IMR-90 (cell line): Measurements from ENCODE around the gene PLXNC1. TPM values are rescaled to one million over a fixed set of nuclear protein-coding genes. Genes with fewer than 3 reads are reported as not detected.
A peak's percentile ranks its signal among the peaks of the same experiment; 100 is the strongest.

Experiments
- ATAC-seq: fragments of 200-7000 bp; cut with Tn5 transposase; 2 replicates; pipeline ENCODE4 v1.9.1; 2020; ENCODE audit warnings: low read depth, mild to moderate bottlenecking, moderate library complexity
- BruUV-seq: library from RNA; stranded (reverse); fragments of 400-500 nt; replicated peaks from 2 replicates; lab custom pipeline; 2021; lab: Mats Ljungman, UMichigan
- CTCF ChIA-PET: fragments of 300-600 bp; formaldehyde crosslinking; extraction: SDS; loops from one replicate; lab custom pipeline; 2021; ENCODE audit warnings: antibody characterized with exemption; lab: Yijun Ruan, JAX
- POLR2A ChIA-PET: fragments of 300-600 bp; sonication (Branson Sonifier 250); formaldehyde crosslinking; loops from one replicate; lab custom pipeline; 2022; ENCODE audit warnings: antibody characterized with exemption; ENCODE audit not compliant: unreplicated experiment; lab: Charles Lee
- DNase-seq: peaks from one replicate; pipeline ENCODE4 v3.0.0; 2013
- H2AFZ ChIP-seq: replicated peaks from 2 replicates; pipeline ENCODE3; 2013; ENCODE audit warnings: low read length, mild to moderate bottlenecking; ENCODE audit not compliant: poor library complexity
- H2AK5ac ChIP-seq: 2 replicates; pipeline ENCODE4 v1.6.1; 2013; ENCODE audit warnings: low read depth, low read length, inconsistent platforms
- H2AK9ac ChIP-seq: replicated peaks from 2 replicates; pipeline ENCODE3; 2013; ENCODE audit warnings: mild to moderate bottlenecking, low read depth, low read length, moderate library complexity; ENCODE audit not compliant: poor library complexity
- H2BK120ac ChIP-seq: 2 replicates; pipeline ENCODE4 v1.6.1; 2013; ENCODE audit warnings: low read depth, low read length, inconsistent platforms
- H2BK15ac ChIP-seq: 3 replicates; pipeline ENCODE4 v1.6.1; 2013; ENCODE audit warnings: low read depth, low read length, inconsistent platforms
- H2BK20ac ChIP-seq: 2 replicates; pipeline ENCODE4 v1.6.1; 2013; ENCODE audit warnings: low read depth, mild to moderate bottlenecking, inconsistent platforms, low read length, moderate library complexity
- H2BK5ac ChIP-seq: 2 replicates; pipeline ENCODE4 v1.6.1; 2013; ENCODE audit warnings: mild to moderate bottlenecking, low read depth, low read length, inconsistent platforms; ENCODE audit not compliant: poor library complexity, severe bottlenecking
- H3K14ac ChIP-seq: replicated peaks from 2 replicates; pipeline ENCODE4 v1.6.1; 2013; ENCODE audit warnings: low read depth, low read length, inconsistent platforms
- H3K18ac ChIP-seq: 2 replicates; pipeline ENCODE4 v1.6.1; 2013; ENCODE audit warnings: low read depth, low read length, control low read depth
- H3K23ac ChIP-seq: 2 replicates; pipeline ENCODE4 v1.6.1; 2013; ENCODE audit warnings: low read depth, low read length, inconsistent platforms
- H3K27ac ChIP-seq: 2 replicates; pipeline ENCODE4 v1.5.1; 2013; ENCODE audit warnings: mild to moderate bottlenecking, control low read depth, low read length; ENCODE audit not compliant: insufficient read depth
- H3K27me3 ChIP-seq: 2 replicates; pipeline ENCODE4 v1.6.1; 2013; ENCODE audit warnings: low read length; ENCODE audit not compliant: control insufficient read depth, insufficient read depth
- H3K36me3 ChIP-seq: 2 replicates; pipeline ENCODE4 v1.6.1; 2013; ENCODE audit warnings: low read length, mixed read lengths; ENCODE audit not compliant: control insufficient read depth, insufficient read depth
- H3K4ac ChIP-seq: 2 replicates; pipeline ENCODE4 v1.6.1; 2013; ENCODE audit warnings: low read depth, low read length, inconsistent platforms
- H3K4me1 ChIP-seq: 2 replicates; pipeline ENCODE4 v1.6.1; 2013; ENCODE audit warnings: low read length, mixed read lengths; ENCODE audit not compliant: control insufficient read depth, insufficient read depth
- H3K4me2 ChIP-seq: 2 replicates; pipeline ENCODE4 v1.6.1; 2013; ENCODE audit warnings: low read depth, mild to moderate bottlenecking, control low read depth, low read length, moderate library complexity
- H3K4me3 ChIP-seq: 2 replicates; pipeline ENCODE4 v1.5.1; 2013; ENCODE audit warnings: low read depth, mild to moderate bottlenecking, control low read depth, low read length, moderate library complexity; ENCODE audit not compliant: insufficient read depth
- H3K56ac ChIP-seq: 2 replicates; pipeline ENCODE4 v1.6.1; 2013; ENCODE audit warnings: low read length, inconsistent platforms; ENCODE audit not compliant: insufficient read depth; ENCODE audit errors: extremely low read depth
- H3K79me1 ChIP-seq, 2 experiments: 2 replicates each; pipeline ENCODE4 v1.6.1; 2013; ENCODE audit warnings: low read length in 2 of 2, inconsistent platforms in 1 of 2, low read depth in 1 of 2
- H3K9ac ChIP-seq: 2 replicates; pipeline ENCODE4 v1.6.1; 2013; ENCODE audit warnings: low read depth, low read length, control low read depth
- H3K9me1 ChIP-seq: 2 replicates; pipeline ENCODE4 v1.6.1; 2013; ENCODE audit warnings: low read length, inconsistent platforms; ENCODE audit not compliant: insufficient read depth
- H3K9me3 ChIP-seq: 2 replicates; pipeline ENCODE4 v1.6.1; 2013; ENCODE audit warnings: low read length; ENCODE audit not compliant: control insufficient read depth, insufficient read depth
- H4K20me1 ChIP-seq: 2 replicates; pipeline ENCODE4 v1.6.1; 2013; ENCODE audit warnings: low read length, inconsistent platforms; ENCODE audit not compliant: insufficient read depth
- H4K5ac ChIP-seq: 2 replicates; pipeline ENCODE4 v1.6.1; 2013; ENCODE audit warnings: mild to moderate bottlenecking, low read depth, low read length, control low read depth
- H4K8ac ChIP-seq, 2 experiments: 2 replicates each; pipeline ENCODE4 v1.6.1; 2013; ENCODE audit warnings: low read depth in 2 of 2, low read length in 2 of 2, control low read depth in 1 of 2, inconsistent platforms in 1 of 2
- H4K91ac ChIP-seq: 2 replicates; pipeline ENCODE4 v1.6.1; 2013; ENCODE audit warnings: low read depth, low read length, inconsistent platforms; ENCODE audit not compliant: insufficient read depth
- BHLHE40 ChIP-seq: fragments of 150-350 bp; IDR thresholded peaks from 2 replicates; pipeline ENCODE4 v1.6.1; 2016; ENCODE audit warnings: mild to moderate bottlenecking, low read depth, low read length
- CEBPB ChIP-seq: IDR thresholded peaks from 2 replicates; pipeline ENCODE4 v1.6.1; 2012; ENCODE audit warnings: low read depth, low read length, improper control_type of control experiment
- CHD1 ChIP-seq: IDR thresholded peaks from 2 replicates; pipeline ENCODE4 v1.6.1; 2012; ENCODE audit warnings: low read depth, low read length, improper control_type of control experiment
- FOS ChIP-seq: fragments of 150-350 bp; IDR thresholded peaks from 2 replicates; pipeline ENCODE4 v1.6.1; 2016; ENCODE audit warnings: low read depth, low read length
- MAFK ChIP-seq: IDR thresholded peaks from 2 replicates; pipeline ENCODE4 v1.6.1; 2012; ENCODE audit warnings: low read depth, low read length, improper control_type of control experiment
- MAZ ChIP-seq: IDR thresholded peaks from 2 replicates; pipeline ENCODE4 v1.6.1; 2012; ENCODE audit warnings: low read depth, mild to moderate bottlenecking, low read length, improper control_type of control experiment, moderate library complexity, borderline replicate concordance
- MXI1 ChIP-seq: IDR thresholded peaks from 2 replicates; pipeline ENCODE4 v1.6.1; 2012; ENCODE audit warnings: low read depth, mild to moderate bottlenecking, low read length, moderate library complexity, borderline replicate concordance
- NFE2L2 ChIP-seq: fragments of 150-350 bp; IDR thresholded peaks from 2 replicates; pipeline ENCODE4 v1.6.1; 2016; ENCODE audit warnings: low read depth, mild to moderate bottlenecking, low read length
- POLR2A ChIP-seq: IDR thresholded peaks from 2 replicates; pipeline ENCODE4 v1.6.1; 2012; ENCODE audit warnings: mild to moderate bottlenecking, low read depth, low read length
- RAD21 ChIP-seq: IDR thresholded peaks from 2 replicates; pipeline ENCODE4 v1.6.1; 2012; ENCODE audit warnings: low read length, improper control_type of control experiment
- RCOR1 ChIP-seq: IDR thresholded peaks from 2 replicates; pipeline ENCODE4 v1.6.1; 2012; ENCODE audit warnings: mild to moderate bottlenecking, low read length, improper control_type of control experiment; ENCODE audit not compliant: insufficient replicate concordance
- RFX5 ChIP-seq: IDR thresholded peaks from 2 replicates; pipeline ENCODE4 v1.8.0; 2012; ENCODE audit warnings: low read depth, mild to moderate bottlenecking, low read length, moderate library complexity
- SMC3 ChIP-seq: fragments of 150-350 bp; IDR thresholded peaks from 2 replicates; pipeline ENCODE4 v1.6.1; 2016; ENCODE audit warnings: low read depth, mild to moderate bottlenecking, antibody characterized with exemption, low read length, moderate library complexity
- USF2 ChIP-seq: fragments of 150-350 bp; IDR thresholded peaks from 2 replicates; pipeline ENCODE4 v1.6.1; 2017; ENCODE audit warnings: mild to moderate bottlenecking, antibody characterized with exemption, low read length, low read depth
- WGBS, 2 experiments: methylation state at CpG; one replicate each; pipeline versions ENCODE4 v1.1.5 to v1.1.7; 2013; ENCODE audit warnings: missing lambda C conversion rate in 2 of 2; ENCODE audit not compliant: insufficient read length in 1 of 2; ENCODE audit errors: extremely low coverage in 2 of 2; 5-methylcytosine and 5-hydroxymethylcytosine counted together
- dilution Hi-C: fragments of 300-500 bp; cut with HindIII; formaldehyde crosslinking; loops from one replicate; pipeline ENCODE4 v1.14.3; 2018; ENCODE audit warnings: low sequenced_read_pairs; ENCODE audit not compliant: unreplicated experiment
- in situ Hi-C: fragments of 300-500 bp; cut with MboI; formaldehyde crosslinking; loops from 3 replicates; pipeline ENCODE4 v1.14.3; 2019; ENCODE audit warnings: low sequenced_read_pairs, inconsistent platforms, mixed read lengths
- intact Hi-C: fragments of 100-400 bp; cut with micrococcal nuclease; formaldehyde crosslinking; loops from 2 replicates; pipeline ENCODE4 v1.10.0; 2022
- polyA plus RNA-seq, 3 experiments: library from polyadenylated mRNA; depleted of rRNA; stranded (reverse); fragments of >200 nt; gene quantifications; 2 replicates each; pipeline ENCODE4 v1.2.3, GENCODE V29; 2012; ENCODE audit warnings: low replicate concordance in 1 of 3
- total RNA-seq: library from RNA; depleted of rRNA; stranded (reverse); fragments of >200 nt; gene quantifications from 2 replicates; pipeline ENCODE4 v1.2.3, GENCODE V29; 2012
- TF ChIP-seq, protein P1 (sequence below): fragments of 150-350 bp; IDR thresholded peaks from 2 replicates; pipeline ENCODE4 v1.6.1; 2016; ENCODE audit warnings: low read depth, mild to moderate bottlenecking, low read length, moderate library complexity, borderline replicate concordance
- TF ChIP-seq, protein P2 (sequence below): conservative IDR thresholded peaks from 2 replicates; pipeline ENCODE4 v1.5.1; 2012; ENCODE audit warnings: mild to moderate bottlenecking, low read depth, low read length, improper control_type of control experiment

The PLXNC1 gene
- total and polyA plus RNA-seq, 2 of the 4 experiments (the other 2 are of a cell fraction), result 1.0 to 1.6 TPM

- Histone ChIP-seq H3K4me1 (peaks cover 5% of the 10 kb centered on the region; the same call in 1 of the 2 replicates), H4K8ac (no peak overlapping the region), H2BK5ac (no peak overlapping the region), H3K4me2 (no peak overlapping the region), H2AFZ (no peak overlapping the region), H2AK9ac (no peak overlapping the region), H2BK15ac (no peak overlapping the region), H3K27ac (peak overlapping the region; percentile 10; the same call in 1 of the 2 replicates), H3K36me3 (no peaks in the 10 kb centered on the region), H2BK120ac (no peak overlapping the region), H4K5ac (no peak overlapping the region), H3K27me3 (peaks cover 38% of the 10 kb centered on the region), H3K4me3 (no peak overlapping the region), H3K18ac (no peak overlapping the region), H3K9me1 (no peaks in the 10 kb centered on the region; the same call in 1 of the 2 replicates), H3K9ac (no peak overlapping the region), H3K23ac (no peak overlapping the region), H4K91ac (no peak overlapping the region), H3K56ac (no peak overlapping the region), H3K4ac (no peak overlapping the region; the same call in 1 of the 2 replicates), H2BK20ac (no peak overlapping the region), H4K20me1 (no peaks in the 10 kb centered on the region), H3K14ac (no peak overlapping the region), H2AK5ac (no peak overlapping the region), H3K9me3 (no peaks in the 10 kb centered on the region), H3K79me1 (no peaks in the 10 kb centered on the region)
- DNase-seq (peak; percentile 19), ATAC-seq (peak; percentile 87)
- in situ Hi-C loops (no loop called here), intact Hi-C loops (no loop called here), dilution Hi-C loops (no loop called here)
- TF ChIP-seq BHLHE40 (no peak), CEBPB (no peak), MAZ (no peak), MXI1 (no peak), RCOR1 (no peak), RAD21 (no peak), POLR2A (no peak), CHD1 (no peak), NFE2L2 (no peak), SMC3 (no peak), MAFK (no peak), FOS (no peak), USF2 (no peak), RFX5 (no peak)
- TF ChIP-seq, protein P1, sequence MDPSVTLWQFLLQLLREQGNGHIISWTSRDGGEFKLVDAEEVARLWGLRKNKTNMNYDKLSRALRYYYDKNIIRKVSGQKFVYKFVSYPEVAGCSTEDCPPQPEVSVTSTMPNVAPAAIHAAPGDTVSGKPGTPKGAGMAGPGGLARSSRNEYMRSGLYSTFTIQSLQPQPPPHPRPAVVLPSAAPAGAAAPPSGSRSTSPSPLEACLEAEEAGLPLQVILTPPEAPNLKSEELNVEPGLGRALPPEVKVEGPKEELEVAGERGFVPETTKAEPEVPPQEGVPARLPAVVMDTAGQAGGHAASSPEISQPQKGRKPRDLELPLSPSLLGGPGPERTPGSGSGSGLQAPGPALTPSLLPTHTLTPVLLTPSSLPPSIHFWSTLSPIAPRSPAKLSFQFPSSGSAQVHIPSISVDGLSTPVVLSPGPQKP, result no peak
- TF ChIP-seq, protein P2, sequence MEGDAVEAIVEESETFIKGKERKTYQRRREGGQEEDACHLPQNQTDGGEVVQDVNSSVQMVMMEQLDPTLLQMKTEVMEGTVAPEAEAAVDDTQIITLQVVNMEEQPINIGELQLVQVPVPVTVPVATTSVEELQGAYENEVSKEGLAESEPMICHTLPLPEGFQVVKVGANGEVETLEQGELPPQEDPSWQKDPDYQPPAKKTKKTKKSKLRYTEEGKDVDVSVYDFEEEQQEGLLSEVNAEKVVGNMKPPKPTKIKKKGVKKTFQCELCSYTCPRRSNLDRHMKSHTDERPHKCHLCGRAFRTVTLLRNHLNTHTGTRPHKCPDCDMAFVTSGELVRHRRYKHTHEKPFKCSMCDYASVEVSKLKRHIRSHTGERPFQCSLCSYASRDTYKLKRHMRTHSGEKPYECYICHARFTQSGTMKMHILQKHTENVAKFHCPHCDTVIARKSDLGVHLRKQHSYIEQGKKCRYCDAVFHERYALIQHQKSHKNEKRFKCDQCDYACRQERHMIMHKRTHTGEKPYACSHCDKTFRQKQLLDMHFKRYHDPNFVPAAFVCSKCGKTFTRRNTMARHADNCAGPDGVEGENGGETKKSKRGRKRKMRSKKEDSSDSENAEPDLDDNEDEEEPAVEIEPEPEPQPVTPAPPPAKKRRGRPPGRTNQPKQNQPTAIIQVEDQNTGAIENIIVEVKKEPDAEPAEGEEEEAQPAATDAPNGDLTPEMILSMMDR, result no peak
- no TSS peak for BruUV-seq
- 0% methylated on average over 1 of the region's 2 CpGs; no CpG with 5 or more reads in 1 of the 2 experiments for WGBS, 2 experiments
- ChIA-PET POLR2A (no interaction called here), CTCF (no interaction called here)
These were observed 82.1 kb downstream of the PLXNC1 start for GRCh38 chr12:94230357-94230905.
